Esophagus muscularis mucosa (tissue), 4 donors: ENCODE results near the gene COL19A1. TPM values are rescaled to one million over a fixed set of nuclear protein-coding genes. Genes with fewer than 3 reads are reported as not detected.

Experiments
- DNase-seq: peaks from one replicate; pipeline ENCODE4 v3.0.0-alpha.2; 2017; ENCODE audit errors: extremely low spot score
- H3K27ac ChIP-seq, 4 donors: fragments of 200-600 bp; sonication (generic); replicated peaks in 1 of 4; 1 replicate in 3 of 4; 2 replicates in 1 of 4; pipeline ENCODE4 v1.5.1; 2016 to 2019; ENCODE audit warnings: mild to moderate bottlenecking in 1 of 4
- H3K27me3 ChIP-seq, 4 donors: fragments of 200-600 bp; sonication (generic); one replicate each; pipeline versions ENCODE4 v1.5.1 to v1.6.0; 2016 to 2019
- H3K36me3 ChIP-seq, 4 donors: fragments of 200-600 bp; sonication (generic); one replicate each; pipeline ENCODE4 v1.5.1; 2016 to 2019
- H3K4me1 ChIP-seq, 4 donors: fragments of 200-600 bp; sonication (generic); one replicate each; pipeline ENCODE4 v1.5.1; 2016 to 2019
- H3K4me3 ChIP-seq, 4 donors: fragments of 200-600 bp; sonication (generic); 1 replicate in 2 of 4; 2 replicates in 2 of 4; pipeline ENCODE4 v1.5.1; 2016 to 2019; ENCODE audit warnings: mild to moderate bottlenecking in 4 of 4, moderate library complexity in 1 of 4
- H3K9me3 ChIP-seq, 4 donors: fragments of 200-600 bp; sonication (generic); 1 replicate in 3 of 4; 2 replicates in 1 of 4; pipeline ENCODE4 v1.5.1; 2016 to 2019
- EP300 ChIP-seq: sonication (generic); formaldehyde crosslinking; IDR thresholded peaks from one replicate; pipeline ENCODE4 v1.6.1; 2017; ENCODE audit warnings: antibody characterized with exemption
- POLR2A ChIP-seq: fragments of 450-650 bp; IDR thresholded peaks from one replicate; pipeline ENCODE4 v1.6.1; 2017; ENCODE audit warnings: antibody characterized with exemption, moderate library complexity, mild to moderate bottlenecking, low read depth
- POLR2AphosphoS5 ChIP-seq, 2 donors: sonication (generic); formaldehyde crosslinking; IDR thresholded peaks; one replicate each; pipeline ENCODE4 v1.6.1; 2017; ENCODE audit warnings: antibody characterized with exemption in 2 of 2
- WGBS: methylation state at CpG from one replicate; pipeline ENCODE4 v1.1.5; 2018; 5-methylcytosine and 5-hydroxymethylcytosine counted together
- intact Hi-C: fragments of 100-400 bp; cut with DNase I; formaldehyde crosslinking; loops from one replicate; pipeline ENCODE4 v1.15.1; 2023
- total RNA-seq, 4 donors: library from RNA; depleted of rRNA; stranded (reverse); fragments of >200 nt; gene quantifications; one replicate each; pipeline versions ENCODE4 v1.1.0 to v1.2.1, GENCODE V29; 2016
- TF ChIP-seq, protein P1 (sequence below), 3 experiments: fragments of 200-600 bp in 2 of 3; fragments of 450-650 bp in 1 of 3; sonication (generic) in 2 of 3; IDR thresholded peaks; one replicate each; pipeline ENCODE4 v1.5.1; 2017 to 2019; ENCODE audit warnings: antibody characterized with exemption in 3 of 3, mild to moderate bottlenecking in 2 of 3, moderate library complexity in 1 of 3

Gene COL19A1
- total RNA-seq, 4 donors from 2014 or later: 1.7 to 4.0 (median 2.4) TPM

DNA sequence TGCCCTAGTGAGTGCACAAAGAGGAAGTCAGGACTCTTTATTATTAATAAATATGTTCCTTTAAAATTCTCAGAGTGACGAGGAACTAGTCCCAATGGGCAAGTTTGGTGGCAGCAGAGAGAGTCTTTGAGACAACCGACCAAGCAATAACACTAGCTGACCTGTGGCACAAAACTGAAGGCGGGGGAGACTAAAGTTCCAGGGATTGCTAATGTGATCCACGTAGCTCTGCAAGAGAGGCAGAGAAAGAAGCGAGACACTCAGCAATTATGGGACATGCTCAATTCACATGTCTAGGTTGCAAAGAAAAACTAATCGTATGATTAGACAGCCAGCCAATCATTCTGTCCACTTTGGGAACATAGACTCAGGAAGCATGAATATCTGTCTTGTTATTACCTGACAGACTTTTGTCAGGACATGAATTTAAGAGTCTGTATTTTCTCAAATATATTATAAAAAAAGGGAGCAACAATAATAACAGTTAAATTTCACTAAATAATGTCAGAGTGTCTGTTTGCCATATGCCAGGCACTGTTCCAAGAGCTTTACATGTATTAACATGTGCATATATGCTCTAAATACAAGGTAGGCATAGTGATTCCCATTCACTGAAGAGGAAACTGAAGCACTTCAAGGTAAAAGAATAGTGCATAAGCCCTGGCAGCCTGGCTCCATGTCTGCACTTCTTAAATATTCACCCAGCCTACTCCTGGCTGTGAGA, 355.5 kb downstream of the COL19A1 start:
- H3K27ac ChIP-seq: no peak overlapping the region
- no peak for DNase-seq
- H3K4me1 ChIP-seq: peaks cover 0 to 6% (median 1%) of the 10 kb centered on the region in 4 donors
- intact Hi-C loops: loop anchor here (5.0 kb wide), 1 partner anchor 145 kb away; no protein-coding TSS in a partner anchor
- no peak overlapping the region for H3K4me3 ChIP-seq
- WGBS: 65% methylated on average over 6 of the region's 6 CpGs
- H3K36me3 ChIP-seq: no peaks in the 10 kb centered on the region
- TF ChIP-seq POLR2AphosphoS5 (IDR thresholded peaks at IDR 0.05) (no peak), EP300 (no peak), POLR2A (no peak)
- TF ChIP-seq, protein P1, sequence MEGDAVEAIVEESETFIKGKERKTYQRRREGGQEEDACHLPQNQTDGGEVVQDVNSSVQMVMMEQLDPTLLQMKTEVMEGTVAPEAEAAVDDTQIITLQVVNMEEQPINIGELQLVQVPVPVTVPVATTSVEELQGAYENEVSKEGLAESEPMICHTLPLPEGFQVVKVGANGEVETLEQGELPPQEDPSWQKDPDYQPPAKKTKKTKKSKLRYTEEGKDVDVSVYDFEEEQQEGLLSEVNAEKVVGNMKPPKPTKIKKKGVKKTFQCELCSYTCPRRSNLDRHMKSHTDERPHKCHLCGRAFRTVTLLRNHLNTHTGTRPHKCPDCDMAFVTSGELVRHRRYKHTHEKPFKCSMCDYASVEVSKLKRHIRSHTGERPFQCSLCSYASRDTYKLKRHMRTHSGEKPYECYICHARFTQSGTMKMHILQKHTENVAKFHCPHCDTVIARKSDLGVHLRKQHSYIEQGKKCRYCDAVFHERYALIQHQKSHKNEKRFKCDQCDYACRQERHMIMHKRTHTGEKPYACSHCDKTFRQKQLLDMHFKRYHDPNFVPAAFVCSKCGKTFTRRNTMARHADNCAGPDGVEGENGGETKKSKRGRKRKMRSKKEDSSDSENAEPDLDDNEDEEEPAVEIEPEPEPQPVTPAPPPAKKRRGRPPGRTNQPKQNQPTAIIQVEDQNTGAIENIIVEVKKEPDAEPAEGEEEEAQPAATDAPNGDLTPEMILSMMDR (IDR thresholded peaks at IDR 0.05): no peak
- H3K27me3 ChIP-seq: peaks cover 0 to 4% (median 0%) of the 10 kb centered on the region in 4 donors
- no peaks in the 10 kb centered on the region for H3K9me3 ChIP-seq

DNA sequence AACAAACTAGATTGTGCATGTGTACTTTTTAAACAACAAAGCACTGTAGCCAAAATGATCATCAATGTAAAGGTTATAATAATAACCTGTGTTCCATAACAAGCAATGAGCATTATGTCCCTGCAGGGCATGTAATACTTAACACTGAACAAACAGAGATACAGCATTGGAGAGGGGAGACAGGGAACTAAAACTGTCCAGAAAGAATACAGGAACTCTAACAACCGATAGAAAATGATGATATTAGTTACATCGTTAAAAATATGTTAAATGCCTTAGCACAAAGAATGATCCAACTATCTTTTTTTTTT, 356.0 kb downstream of the COL19A1 start:
- Histone ChIP-seq H3K4me1 (peaks cover 0 to 6% (median 1%) of the 10 kb centered on the region in 4 donors), H3K27me3 (peaks cover 0 to 4% (median 0%) of the 10 kb centered on the region in 4 donors), H3K36me3 (no peaks in the 10 kb centered on the region), H3K4me3 (no peak overlapping the region), H3K9me3 (no peaks in the 10 kb centered on the region), H3K27ac (no peak overlapping the region)
- DNase-seq: no peak
- TF ChIP-seq, protein P1 (IDR thresholded peaks at IDR 0.05): no peak
- TF ChIP-seq POLR2AphosphoS5 (IDR thresholded peaks at IDR 0.05) (no peak), EP300 (no peak), POLR2A (no peak)
- intact Hi-C loops: loop anchor here (5.0 kb wide), 1 partner anchor 145 kb away; no protein-coding TSS in a partner anchor
- WGBS: 58% methylated on average over 2 of the region's 2 CpGs

DNA sequence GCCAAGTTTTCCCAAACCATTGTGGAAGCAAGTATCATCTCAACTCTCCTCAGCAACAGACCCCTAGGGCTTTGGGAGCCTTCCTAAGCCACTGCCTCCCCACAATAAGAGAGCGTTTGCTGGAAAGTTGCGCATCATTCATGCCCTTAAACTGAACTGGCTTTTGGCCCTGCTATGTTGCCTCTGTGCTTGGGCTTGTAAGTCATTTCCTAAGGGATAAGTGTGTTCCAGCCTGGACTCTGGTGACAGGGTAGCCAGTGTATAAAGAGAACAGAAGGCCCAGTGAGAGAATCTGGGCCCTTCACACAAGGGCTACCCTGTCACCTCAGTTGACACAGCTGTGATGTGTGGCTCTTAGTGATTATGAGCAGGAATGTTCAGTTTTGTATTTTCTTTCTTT, 358.7 kb downstream of the COL19A1 start:
- no peak for DNase-seq
- TF ChIP-seq POLR2A: no peak
- peak in 1 of 2 donors; percentile 11 for TF ChIP-seq POLR2AphosphoS5 (IDR thresholded peaks at IDR 0.05)
- TF ChIP-seq, protein P1 (IDR thresholded peaks at IDR 0.05): no peak
- no peak for TF ChIP-seq EP300
- peaks cover 0 to 13% (median 9%) of the 10 kb centered on the region in 4 donors for H3K4me1 ChIP-seq
- no peaks in the 10 kb centered on the region for H3K27me3 ChIP-seq
- 88% methylated on average over 2 of the region's 2 CpGs for WGBS
- intact Hi-C loops: no loop called here
- no peaks in the 10 kb centered on the region for H3K36me3 ChIP-seq
- no peaks in the 10 kb centered on the region for H3K9me3 ChIP-seq
- H3K4me3 ChIP-seq: no peak overlapping the region
- H3K27ac ChIP-seq: no peak overlapping the region

DNA sequence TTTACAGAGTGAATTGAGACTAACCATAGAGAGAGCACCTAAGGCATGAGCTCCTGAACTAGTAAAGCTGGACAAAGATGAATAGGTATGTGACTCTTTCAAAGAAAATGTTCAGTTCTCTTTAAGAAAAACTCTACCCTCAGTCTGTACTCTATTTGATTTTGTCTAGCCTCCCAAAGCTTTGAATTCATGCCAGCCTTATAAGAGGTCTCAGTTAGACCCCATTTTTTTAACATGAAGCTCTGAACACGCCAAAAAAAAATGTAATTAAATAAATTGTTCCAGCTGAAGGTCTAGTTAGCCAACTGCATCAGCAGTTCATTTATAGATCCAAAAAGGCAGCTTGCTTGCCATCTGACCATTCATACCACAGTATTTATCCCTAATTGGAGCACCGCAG, 365.0 kb downstream of the COL19A1 start:
- H3K27ac ChIP-seq: no peak overlapping the region
- TF ChIP-seq POLR2A: no peak
- TF ChIP-seq POLR2AphosphoS5 (IDR thresholded peaks at IDR 0.05): no peak
- TF ChIP-seq, protein P1 (IDR thresholded peaks at IDR 0.05): no peak
- TF ChIP-seq EP300: no peak
- intact Hi-C loops: no loop called here
- H3K9me3 ChIP-seq: no peaks in the 10 kb centered on the region
- peaks cover 0 to 12% (median 6%) of the 10 kb centered on the region in 4 donors for H3K4me1 ChIP-seq
- H3K36me3 ChIP-seq: no peaks in the 10 kb centered on the region
- no peaks in the 10 kb centered on the region for H3K27me3 ChIP-seq
- H3K4me3 ChIP-seq: no peak overlapping the region
- DNase-seq: no peak
- WGBS: 40% methylated on average over 2 of the region's 2 CpGs
